HG03575 (cell line): Measurements from ENCODE around the gene CCDC68.
"Not testable (repeated sequence)": the region's sequence is repeated elsewhere in the genome, so short reads cannot be mapped to it uniquely, and the experiment has no call there.

Experiments
- ATAC-seq: cut with Tn5 transposase; IDR thresholded peaks from one replicate; pipeline ENCODE4 v1.9.1; 2021; ENCODE audit not compliant: unreplicated experiment, insufficient number of reproducible peaks, low FRiP score; ENCODE audit errors: extremely low read depth

Gene CCDC68

GRCh38 chr18:54882318-54882717, 76.9 kb downstream of the CCDC68 start:
- ATAC-seq = no peak

- no peak for ATAC-seq
Measured at GRCh38 chr18:54881229-54881768, 78.0 kb downstream of the CCDC68 start.

- no peak for ATAC-seq
Measured at GRCh38 chr18:54880395-54881105, 78.7 kb downstream of the CCDC68 start.

- no peak for ATAC-seq
Measured at GRCh38 chr18:54879691-54880090, 79.6 kb downstream of the CCDC68 start.

GRCh38 chr18:54878659-54879358, 80.5 kb downstream of the CCDC68 start:
- ATAC-seq = no peak

GRCh38 chr18:54878159-54878622, 81.1 kb downstream of the CCDC68 start:
- ATAC-seq = no peak

GRCh38 chr18:54877076-54877475, 82.2 kb downstream of the CCDC68 start:
- no peak for ATAC-seq

- no peak for ATAC-seq
Measured at GRCh38 chr18:54875063-54875462, 84.2 kb downstream of the CCDC68 start.

GRCh38 chr18:54873884-54874255, 85.4 kb downstream of the CCDC68 start:
- no peak for ATAC-seq

- no peak for ATAC-seq
Measured at GRCh38 chr18:54872681-54873080, 86.6 kb downstream of the CCDC68 start.

- no peak for ATAC-seq
Measured at GRCh38 chr18:54871231-54871630, 88.0 kb downstream of the CCDC68 start.

- no peak for ATAC-seq
Measured at GRCh38 chr18:54867131-54867530, 92.1 kb downstream of the CCDC68 start.

- ATAC-seq = no peak
Measured at GRCh38 chr18:54860941-54861340, 98.3 kb downstream of the CCDC68 start.

- no peak for ATAC-seq
Measured at GRCh38 chr18:54859667-54860421, 99.4 kb downstream of the CCDC68 start.

- no peak for ATAC-seq
Measured at GRCh38 chr18:54857499-54857898, 101.8 kb downstream of the CCDC68 start.

- no peak for ATAC-seq
Measured at GRCh38 chr18:54856105-54856646, 103.1 kb downstream of the CCDC68 start.

- ATAC-seq = not testable (repeated sequence)
Measured at GRCh38 chr18:54855050-54855449, 104.2 kb downstream of the CCDC68 start.

GRCh38 chr18:54852780-54853675, 106.2 kb downstream of the CCDC68 start:
- ATAC-seq = no peak
